Chondrocyte (in vitro differentiated cells): ENCODE results near the gene EHD3. TPM values are rescaled to one million over a fixed set of nuclear protein-coding genes. Genes with fewer than 3 reads are reported as not detected.

ENCODE experiments used
- DNase-seq: peaks from one replicate; pipeline ENCODE4 v3.0.0; 2021; ENCODE audit warnings: mixed read lengths, low spot score
- H3K27ac Mint-ChIP-seq: one replicate; pipeline ENCODE4 v1.8.0; 2021; ENCODE audit warnings: mild to moderate bottlenecking, moderate library complexity, mixed read lengths; ENCODE audit not compliant: unreplicated experiment
- H3K27me3 Mint-ChIP-seq: 2 replicates; pipeline ENCODE4 v1.8.0; 2021; ENCODE audit warnings: low read depth, mixed read lengths
- H3K36me3 Mint-ChIP-seq: 2 replicates; pipeline ENCODE4 v1.8.0; 2021; ENCODE audit warnings: low read depth, mixed read lengths
- H3K4me1 Mint-ChIP-seq: 2 replicates; pipeline ENCODE4 v1.8.0; 2021; ENCODE audit warnings: low read depth, mild to moderate bottlenecking, mixed read lengths
- H3K4me3 Mint-ChIP-seq: one replicate; pipeline ENCODE4 v1.8.0; 2021; ENCODE audit warnings: mild to moderate bottlenecking, moderate library complexity, mixed read lengths; ENCODE audit not compliant: unreplicated experiment
- H3K9me3 Mint-ChIP-seq: 2 replicates; pipeline ENCODE4 v1.8.0; 2021; ENCODE audit warnings: low read depth, mixed read lengths
- total RNA-seq: library from RNA; stranded (reverse); gene quantifications from 3 replicates; pipeline ENCODE4 v1.2.1, GENCODE V29; 2021
- TF ChIP-seq, protein P1 (sequence below): fragments of 200-600 bp; sonication (generic); IDR thresholded peaks from 2 replicates; pipeline ENCODE4 v1.5.0; 2021; ENCODE audit warnings: antibody characterized with exemption, mild to moderate bottlenecking, moderate library complexity

Gene EHD3
- total RNA-seq, 1 donor from 2014 or later: 24.0 TPM

DNA sequence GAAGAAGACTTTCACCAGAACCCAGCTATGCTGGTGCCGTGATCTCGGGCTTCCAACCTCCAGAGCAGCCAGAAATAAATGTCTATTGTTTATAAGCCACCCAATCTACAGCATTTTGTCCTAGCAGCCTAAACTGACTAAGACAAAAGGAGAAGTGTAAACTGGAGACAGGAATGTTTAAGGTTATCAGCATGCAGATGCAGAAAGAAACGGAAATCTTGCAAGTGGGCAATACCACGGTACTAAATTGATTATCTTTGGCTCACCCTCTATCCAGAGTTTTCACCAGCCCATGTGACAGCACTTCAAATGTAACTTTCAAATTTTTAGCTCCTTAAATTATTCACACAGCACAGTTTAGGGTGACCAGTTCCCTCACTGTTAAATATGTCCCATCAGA, 10.9 kb upstream of the EHD3 start:
- TF ChIP-seq, protein P1, sequence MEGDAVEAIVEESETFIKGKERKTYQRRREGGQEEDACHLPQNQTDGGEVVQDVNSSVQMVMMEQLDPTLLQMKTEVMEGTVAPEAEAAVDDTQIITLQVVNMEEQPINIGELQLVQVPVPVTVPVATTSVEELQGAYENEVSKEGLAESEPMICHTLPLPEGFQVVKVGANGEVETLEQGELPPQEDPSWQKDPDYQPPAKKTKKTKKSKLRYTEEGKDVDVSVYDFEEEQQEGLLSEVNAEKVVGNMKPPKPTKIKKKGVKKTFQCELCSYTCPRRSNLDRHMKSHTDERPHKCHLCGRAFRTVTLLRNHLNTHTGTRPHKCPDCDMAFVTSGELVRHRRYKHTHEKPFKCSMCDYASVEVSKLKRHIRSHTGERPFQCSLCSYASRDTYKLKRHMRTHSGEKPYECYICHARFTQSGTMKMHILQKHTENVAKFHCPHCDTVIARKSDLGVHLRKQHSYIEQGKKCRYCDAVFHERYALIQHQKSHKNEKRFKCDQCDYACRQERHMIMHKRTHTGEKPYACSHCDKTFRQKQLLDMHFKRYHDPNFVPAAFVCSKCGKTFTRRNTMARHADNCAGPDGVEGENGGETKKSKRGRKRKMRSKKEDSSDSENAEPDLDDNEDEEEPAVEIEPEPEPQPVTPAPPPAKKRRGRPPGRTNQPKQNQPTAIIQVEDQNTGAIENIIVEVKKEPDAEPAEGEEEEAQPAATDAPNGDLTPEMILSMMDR: no peak
- no peak overlapping the region for H3K4me3 Mint-ChIP-seq
- H3K9me3 Mint-ChIP-seq: no peaks in the 10 kb centered on the region
- peaks cover 63% of the 10 kb centered on the region for H3K27me3 Mint-ChIP-seq
- H3K27ac Mint-ChIP-seq: no peak overlapping the region
- peaks cover 2% of the 10 kb centered on the region for H3K36me3 Mint-ChIP-seq
- H3K4me1 Mint-ChIP-seq: no peaks in the 10 kb centered on the region
- no peak for DNase-seq

DNA sequence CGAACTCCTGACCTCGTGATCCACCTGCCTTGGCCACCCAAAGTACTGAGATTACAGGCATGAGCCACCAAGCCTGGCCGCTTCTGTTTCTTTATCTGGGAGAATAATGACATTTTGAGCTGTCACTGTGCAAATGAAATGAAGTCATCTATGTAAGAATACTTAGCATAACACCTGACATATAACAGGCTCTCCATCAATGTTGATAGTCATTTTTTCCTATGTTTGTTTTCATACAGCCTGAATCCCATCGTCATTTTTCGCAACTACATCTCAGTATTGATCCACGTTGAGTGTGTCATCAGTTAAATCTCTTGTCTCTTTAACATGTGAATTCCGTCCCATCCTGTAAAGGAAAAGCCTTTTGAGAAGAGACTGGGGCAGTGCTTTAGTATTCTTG, 10.2 kb upstream of the EHD3 start:
- Mint-ChIP-seq H3K4me3 (no peak overlapping the region), H3K27ac (no peak overlapping the region), H3K4me1 (no peaks in the 10 kb centered on the region), H3K27me3 (peaks cover 63% of the 10 kb centered on the region), H3K9me3 (no peaks in the 10 kb centered on the region), H3K36me3 (peaks cover 2% of the 10 kb centered on the region)
- TF ChIP-seq, protein P1: no peak
- no peak for DNase-seq

DNA sequence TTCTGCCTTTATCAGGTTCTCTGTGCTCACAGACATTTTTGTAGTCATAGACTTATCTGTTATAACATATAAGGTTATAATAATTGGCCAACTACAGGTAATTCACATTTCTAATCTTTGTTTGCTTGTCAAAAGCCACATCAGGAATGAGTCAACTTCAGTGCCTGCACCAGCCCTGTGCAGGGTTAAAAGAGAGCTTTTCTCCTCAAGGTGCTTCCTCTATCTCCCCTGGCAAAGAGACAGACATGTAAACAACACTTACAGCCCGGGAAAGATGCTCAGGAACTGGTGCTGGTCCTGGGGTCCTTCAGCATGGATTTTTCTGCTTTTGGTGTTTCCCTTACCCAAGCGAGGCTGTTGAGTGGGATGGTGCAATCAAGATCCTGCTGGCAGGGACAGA, 7.7 kb upstream of the EHD3 start:
- H3K4me3 Mint-ChIP-seq: no peak overlapping the region
- no peaks in the 10 kb centered on the region for H3K36me3 Mint-ChIP-seq
- no peak overlapping the region for H3K27ac Mint-ChIP-seq
- DNase-seq: no peak
- TF ChIP-seq, protein P1: no peak
- H3K27me3 Mint-ChIP-seq: peaks cover 60% of the 10 kb centered on the region
- H3K4me1 Mint-ChIP-seq: no peaks in the 10 kb centered on the region
- H3K9me3 Mint-ChIP-seq: no peaks in the 10 kb centered on the region

DNA sequence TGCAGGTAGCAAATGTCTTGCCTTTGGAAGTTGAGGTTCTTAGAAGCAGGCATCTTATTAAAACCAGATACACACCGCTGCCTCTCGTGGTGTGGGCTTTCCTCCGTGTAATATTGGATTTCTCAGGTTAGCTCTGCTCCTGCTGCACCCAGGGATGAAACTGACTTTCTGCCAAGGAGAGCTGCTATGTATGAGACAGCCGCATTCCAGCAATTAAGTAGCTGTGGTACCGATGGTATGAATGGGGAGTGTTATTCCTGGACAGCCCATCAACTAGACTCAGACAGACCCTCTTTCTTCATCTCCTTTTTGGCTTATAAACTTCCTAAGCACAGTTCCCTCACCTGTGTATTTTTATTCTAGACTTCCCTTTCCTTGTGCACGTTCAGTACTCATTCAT, 6.8 kb upstream of the EHD3 start:
- TF ChIP-seq, protein P1: no peak
- DNase-seq: no peak
- no peaks in the 10 kb centered on the region for H3K9me3 Mint-ChIP-seq
- H3K36me3 Mint-ChIP-seq: no peaks in the 10 kb centered on the region
- H3K27ac Mint-ChIP-seq: no peak overlapping the region
- H3K4me1 Mint-ChIP-seq: no peaks in the 10 kb centered on the region
- peaks cover 61% of the 10 kb centered on the region for H3K27me3 Mint-ChIP-seq
- H3K4me3 Mint-ChIP-seq: no peak overlapping the region

DNA sequence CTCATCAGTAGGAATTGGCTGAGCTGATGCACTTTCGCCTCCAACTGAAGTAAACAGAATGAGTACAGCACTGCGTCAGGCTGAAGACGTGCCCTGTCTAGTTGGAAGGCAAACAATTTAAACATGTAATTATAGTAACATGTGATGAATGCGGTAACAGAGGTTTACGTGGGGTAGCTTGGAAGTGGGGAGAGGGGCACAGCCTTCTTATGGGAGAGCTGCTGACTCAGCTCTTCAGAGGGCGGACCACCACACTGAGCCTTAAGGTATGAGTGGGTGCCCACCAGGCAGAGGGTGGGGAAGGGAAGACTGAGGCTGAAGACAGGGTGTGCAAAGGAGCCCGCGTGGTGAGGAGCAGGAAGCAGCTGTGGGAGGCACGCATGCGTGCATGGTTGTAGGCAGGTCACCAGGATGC, 6.2 kb upstream of the EHD3 start:
- Mint-ChIP-seq H3K9me3 (no peaks in the 10 kb centered on the region), H3K27ac (no peak overlapping the region)
- no peak for DNase-seq

More for the DNA sequence above, 6.2 kb upstream of the EHD3 start:
- Mint-ChIP-seq H3K4me1 (no peaks in the 10 kb centered on the region), H3K4me3 (no peak overlapping the region), H3K27me3 (peaks cover 57% of the 10 kb centered on the region), H3K36me3 (no peaks in the 10 kb centered on the region)
- TF ChIP-seq, protein P1: no peak
